Endometrial microvascular endothelial cells (primary cell): Measurements from ENCODE around the gene MYO1E. TPM values are rescaled to one million over a fixed set of nuclear protein-coding genes. Genes with fewer than 3 reads are reported as not detected.
"Not testable (repeated sequence)": the region's sequence is repeated elsewhere in the genome, so short reads cannot be mapped to it uniquely, and the experiment has no call there.

Experiments used
- in situ Hi-C: cut with HindIII; loops from 2 replicates; pipeline ENCODE4 v1.10.0; 2017; ENCODE audit warnings: low sequenced_read_pairs, low pct_unique_long_range_greater_than_20kb; ENCODE audit errors: inconsistent ontology term
- total RNA-seq: library from RNA; depleted of rRNA; stranded (reverse); fragments of >200 nt; gene quantifications from one replicate; pipeline ENCODE4 v1.2.3, GENCODE V29; 2015; ENCODE audit errors: inconsistent ontology term

Gene MYO1E
- total RNA-seq, 1 donor from 2014 or later, result 120 TPM

DNA sequence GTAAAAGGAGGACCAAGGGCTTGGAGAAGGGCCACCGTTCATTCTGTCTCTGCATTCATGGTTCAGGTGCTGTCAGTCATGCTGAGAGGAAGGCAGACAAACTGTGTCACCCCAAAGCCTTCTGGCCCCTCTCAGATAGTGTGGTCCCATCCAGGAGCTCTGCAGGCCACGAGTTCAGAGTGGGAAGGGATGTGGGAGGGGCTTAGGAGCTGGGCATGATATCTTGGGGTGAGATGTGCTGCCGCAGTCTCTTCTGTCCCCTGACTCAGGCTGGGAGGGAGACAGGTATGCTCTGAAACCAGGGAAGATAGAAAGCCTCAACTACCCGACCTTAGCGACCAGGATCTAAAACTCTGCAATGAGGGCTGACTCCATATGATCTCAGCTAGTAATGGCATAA is 19.6 kb upstream of the MYO1E start:
- in situ Hi-C loops, result no loop called here

DNA sequence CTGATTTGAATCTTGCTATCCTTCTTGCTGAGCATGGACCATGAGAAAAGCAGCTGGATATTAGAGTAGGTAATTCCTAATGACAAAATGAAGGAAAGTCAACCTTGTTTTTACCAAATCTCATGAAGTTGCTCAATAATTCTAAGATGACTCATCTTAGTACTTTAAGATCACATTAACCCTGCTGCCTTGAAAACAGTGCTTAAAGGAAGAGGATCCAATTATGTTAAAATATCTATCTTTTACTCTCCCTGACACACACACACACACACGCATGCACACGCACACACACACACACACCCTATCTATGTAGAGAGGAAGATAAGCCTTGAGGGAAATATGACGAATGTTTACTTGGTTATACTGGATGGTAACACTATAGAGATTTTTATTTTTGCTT is 16.0 kb upstream of the MYO1E start:
- in situ Hi-C loops, result no loop called here

- in situ Hi-C loops, result not testable (repeated sequence)
These were observed 14.7 kb upstream of the MYO1E start for GRCh38 chr15:59387196-59387878.

- in situ Hi-C loops, result no loop called here
These were observed 12.5 kb upstream of the MYO1E start for GRCh38 chr15:59385171-59385570.

- in situ Hi-C loops, result no loop called here
These were observed 11.8 kb upstream of the MYO1E start for GRCh38 chr15:59384507-59384906.

DNA sequence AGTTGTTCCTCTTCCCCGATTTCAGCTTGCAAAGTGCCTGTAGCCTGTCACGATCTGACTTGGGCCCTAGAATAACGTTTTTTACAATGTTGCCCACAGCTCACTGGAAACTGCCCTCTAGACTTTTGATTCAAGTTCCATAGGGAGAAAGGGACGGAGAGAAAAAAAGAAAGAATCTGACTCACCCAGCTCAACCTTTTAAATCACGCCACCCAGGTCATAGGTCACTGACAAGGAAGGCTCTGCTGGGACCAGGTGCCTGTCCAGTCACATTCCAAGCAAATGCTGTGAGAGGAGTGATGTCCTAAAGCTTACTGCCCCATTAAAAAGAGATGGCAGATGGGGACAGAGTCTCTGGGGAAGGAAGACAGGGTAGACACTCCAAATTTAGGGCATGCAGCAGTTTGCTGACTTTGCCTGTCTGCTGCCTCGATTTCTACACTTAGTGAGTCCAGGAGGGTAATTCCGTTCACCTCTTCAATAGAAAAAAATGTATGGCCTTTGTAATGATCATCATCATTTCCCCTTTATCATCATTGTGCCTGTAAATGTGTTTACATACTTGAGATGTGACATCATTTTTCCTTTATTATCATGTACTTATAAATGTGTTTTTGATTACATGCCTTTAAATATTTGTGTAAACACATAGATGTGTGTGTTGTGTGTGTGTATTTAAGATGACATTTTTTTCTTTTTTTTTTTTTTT is 8.4 kb upstream of the MYO1E start:
- in situ Hi-C loops, result no loop called here

GRCh38 chr15:59379531-59379930 is 6.9 kb upstream of the MYO1E start:
- in situ Hi-C loops, result no loop called here

GRCh38 chr15:59378855-59379254 is 6.2 kb upstream of the MYO1E start:
- in situ Hi-C loops, result no loop called here

GRCh38 chr15:59377924-59378323 is 5.3 kb upstream of the MYO1E start:
- in situ Hi-C loops, result no loop called here

DNA sequence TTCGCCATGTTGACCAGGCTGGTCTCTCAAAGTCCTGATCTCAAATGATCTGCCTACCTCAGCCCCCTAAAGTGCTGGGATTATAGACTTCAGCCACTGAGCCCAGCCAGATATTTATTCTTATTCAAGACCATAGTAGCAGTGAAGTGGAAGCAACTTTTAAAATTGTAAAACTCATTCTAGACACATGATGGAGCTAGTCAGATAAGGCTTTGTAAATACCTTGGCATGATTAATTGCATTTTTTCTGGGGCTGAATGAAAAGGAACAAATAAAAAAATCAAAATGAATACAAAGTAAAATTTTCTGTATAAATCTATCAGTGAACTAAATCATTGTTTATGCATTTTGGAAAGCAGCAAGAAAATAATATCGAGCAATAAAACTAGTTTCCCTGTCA is 4.1 kb upstream of the MYO1E start:
- in situ Hi-C loops, result no loop called here

- in situ Hi-C loops, result no loop called here
These were observed 544 bp upstream of the MYO1E start for GRCh38 chr15:59373215-59373614.

DNA sequence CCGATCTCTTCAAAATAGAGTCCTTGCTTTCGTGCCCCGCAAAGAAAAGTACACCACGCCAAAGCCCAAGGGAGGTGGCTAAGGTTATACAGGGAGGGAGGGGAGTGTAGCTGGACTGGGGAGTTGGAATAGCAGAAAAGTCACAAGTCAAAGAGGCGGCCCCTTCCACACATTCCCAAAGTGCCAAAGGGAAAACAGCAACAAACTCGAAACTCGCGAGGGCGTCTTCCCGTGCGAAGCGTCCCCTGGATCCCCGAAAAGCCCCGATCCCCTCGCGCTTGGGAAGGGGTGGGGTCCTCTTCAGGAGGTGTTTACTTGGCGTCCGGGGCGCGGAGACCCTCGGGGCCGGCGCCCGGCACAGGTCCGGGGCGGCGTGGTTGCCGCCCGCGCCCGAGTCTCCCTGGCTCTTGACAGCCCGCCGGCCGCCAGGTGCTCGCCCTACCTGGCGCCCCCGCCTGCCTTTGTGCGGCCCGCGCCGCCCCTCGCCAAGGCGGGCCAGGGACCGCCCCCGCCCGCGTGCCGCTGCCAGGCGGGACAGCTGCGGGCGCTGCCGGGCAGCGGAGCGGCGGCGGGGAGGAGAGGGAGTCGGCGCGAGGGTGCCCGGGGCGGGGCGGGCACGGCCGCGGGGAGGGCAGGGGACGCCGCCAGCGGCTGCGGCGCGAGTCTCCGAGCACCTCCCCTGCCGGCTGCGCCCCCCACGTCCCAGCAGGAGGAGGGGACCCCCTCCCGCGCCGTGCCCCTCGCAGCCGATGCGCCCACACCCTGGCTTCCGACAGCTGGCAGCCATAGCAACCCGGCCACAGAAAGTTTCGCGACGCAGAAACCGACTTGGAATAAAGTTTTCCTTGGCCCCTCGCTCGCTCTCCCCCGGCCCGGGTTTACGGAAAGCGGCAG is 966 bp downstream of the MYO1E start:
- in situ Hi-C loops, result no loop called here

DNA sequence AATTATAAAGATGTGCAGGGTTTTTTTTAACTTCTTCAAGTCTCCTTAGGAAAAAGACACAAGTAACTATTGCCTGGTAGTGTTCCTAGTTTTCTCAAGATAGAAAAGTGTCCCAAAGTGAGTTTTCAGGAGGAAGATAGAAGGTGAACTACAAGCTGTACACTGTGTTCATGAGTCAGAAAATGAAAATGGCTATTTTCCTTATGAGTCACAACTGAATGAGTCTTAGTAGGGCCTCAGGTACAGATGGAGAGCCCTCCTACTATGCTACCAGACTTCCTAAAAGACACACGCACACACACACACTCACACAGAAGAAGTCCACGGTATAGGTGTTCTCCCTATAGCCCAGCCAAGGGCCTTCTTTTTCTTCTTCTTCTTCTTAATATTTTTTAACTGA is 3.1 kb downstream of the MYO1E start:
- in situ Hi-C loops, result no loop called here

DNA sequence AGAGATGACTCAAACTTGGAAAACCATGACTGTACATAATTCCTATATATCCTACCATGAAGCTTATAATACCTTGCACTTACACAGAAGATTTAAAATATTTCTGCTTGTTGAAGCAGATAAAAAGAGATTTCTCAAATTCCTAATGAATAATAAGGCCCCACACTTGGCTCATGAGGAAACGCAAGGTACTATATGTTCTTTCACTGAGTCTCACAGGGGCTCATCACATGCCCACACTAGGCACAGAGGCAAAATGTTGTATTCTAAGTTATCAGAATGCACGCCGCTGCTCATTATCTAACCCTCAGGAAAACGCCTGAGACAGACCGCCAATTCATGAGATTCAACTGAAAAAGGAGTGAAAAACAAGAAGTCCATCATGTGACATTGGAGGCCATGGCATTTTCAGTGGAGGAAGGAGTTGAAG is 5.6 kb downstream of the MYO1E start:
- in situ Hi-C loops, result no loop called here

DNA sequence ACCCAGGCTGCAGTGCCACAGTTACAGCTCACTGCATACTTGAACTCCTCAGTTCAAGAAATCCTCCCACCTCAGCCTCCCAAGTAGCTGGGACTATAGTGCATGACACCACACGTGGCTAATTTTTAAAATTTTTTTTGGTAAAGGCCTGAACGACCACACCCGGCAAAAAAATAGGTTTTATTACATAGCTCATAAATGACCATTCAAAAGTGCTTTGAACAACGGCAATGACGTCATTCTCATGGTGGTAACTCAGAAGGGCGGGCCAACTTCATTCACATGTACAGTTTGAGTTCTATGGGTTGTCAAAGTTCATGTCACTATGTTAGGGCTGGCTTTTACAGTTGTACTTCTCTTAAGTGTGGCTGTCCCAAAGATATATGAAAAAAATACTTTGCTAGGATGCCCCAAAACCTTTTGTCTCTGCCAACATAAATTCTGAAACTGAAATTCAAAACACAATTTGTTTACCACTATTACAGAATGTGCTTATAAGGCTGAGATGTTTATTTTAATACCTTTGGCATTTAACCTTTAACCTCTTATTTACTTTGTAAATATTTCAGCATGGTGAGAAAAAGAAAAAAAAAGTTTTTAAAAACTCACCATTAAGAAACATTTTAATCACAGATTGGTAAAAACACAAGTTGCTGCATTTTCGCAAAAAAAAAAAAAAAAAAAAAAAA is 6.2 kb downstream of the MYO1E start:
- in situ Hi-C loops, result no loop called here

- in situ Hi-C loops, result no loop called here
These were observed 8.4 kb downstream of the MYO1E start for GRCh38 chr15:59364248-59364647.

GRCh38 chr15:59362331-59362730 is 10.3 kb downstream of the MYO1E start:
- in situ Hi-C loops, result no loop called here

DNA sequence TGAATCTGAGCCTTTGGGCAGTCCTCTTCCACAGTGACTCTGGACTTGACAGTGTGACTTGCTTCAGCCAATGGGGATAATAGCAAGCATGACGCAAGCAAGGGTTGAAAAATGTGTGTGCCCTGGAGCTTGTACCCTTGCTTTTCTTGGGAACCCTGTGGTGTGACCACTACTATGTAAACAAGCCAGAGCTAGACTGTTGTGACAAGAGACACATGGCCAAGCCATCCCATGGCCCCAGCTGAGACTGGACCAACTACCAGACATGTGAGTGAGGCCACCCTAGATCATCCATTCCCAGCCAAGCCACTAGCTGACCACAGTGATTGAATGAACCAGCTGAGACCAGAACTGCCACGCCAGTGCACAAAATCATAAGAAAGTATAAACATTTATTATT is 11.8 kb downstream of the MYO1E start:
- in situ Hi-C loops, result no loop called here

DNA sequence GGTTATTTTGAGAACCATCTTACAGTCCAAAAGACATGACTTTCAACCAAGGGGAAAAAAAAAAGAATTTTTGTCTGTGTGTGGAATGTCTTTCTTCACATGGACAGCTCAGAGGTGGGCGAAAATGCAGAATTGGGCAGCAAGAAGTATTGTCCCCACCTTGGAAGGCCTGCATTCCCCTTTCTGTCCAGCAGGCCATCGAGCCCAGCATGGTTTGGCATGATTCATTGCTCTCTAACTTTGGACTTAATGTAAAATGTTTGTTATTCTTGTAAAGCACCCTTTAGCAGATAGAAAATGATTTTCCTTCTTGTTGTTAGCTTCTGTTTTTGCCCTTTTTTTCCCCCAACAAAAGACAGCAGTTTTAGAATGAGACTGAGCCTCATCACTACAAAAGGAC is 12.4 kb downstream of the MYO1E start:
- in situ Hi-C loops, result no loop called here
